ENCODE measurements around the gene IPO13.

DNA sequence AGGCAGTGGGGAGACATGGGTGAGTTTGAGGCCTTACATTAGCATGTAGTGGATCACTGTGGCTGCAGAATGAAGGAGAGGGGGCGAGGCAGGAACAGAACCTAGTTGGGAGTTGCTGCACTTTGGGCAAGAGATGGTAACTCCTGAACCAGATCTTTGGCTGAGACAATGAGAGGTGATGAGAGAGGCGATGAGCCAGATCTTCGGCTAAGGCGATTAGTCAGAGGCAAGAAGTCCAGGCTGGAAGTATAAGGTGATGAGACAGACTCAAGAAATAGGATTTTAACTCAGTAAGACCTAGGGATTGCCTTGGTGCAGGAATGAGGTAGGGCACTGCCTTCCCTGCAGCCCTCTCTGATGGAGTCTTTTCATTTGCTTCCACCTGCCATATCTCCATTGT lies 22.2 kb upstream of the IPO13 start:
- TF ChIP-seq, protein P1, sequence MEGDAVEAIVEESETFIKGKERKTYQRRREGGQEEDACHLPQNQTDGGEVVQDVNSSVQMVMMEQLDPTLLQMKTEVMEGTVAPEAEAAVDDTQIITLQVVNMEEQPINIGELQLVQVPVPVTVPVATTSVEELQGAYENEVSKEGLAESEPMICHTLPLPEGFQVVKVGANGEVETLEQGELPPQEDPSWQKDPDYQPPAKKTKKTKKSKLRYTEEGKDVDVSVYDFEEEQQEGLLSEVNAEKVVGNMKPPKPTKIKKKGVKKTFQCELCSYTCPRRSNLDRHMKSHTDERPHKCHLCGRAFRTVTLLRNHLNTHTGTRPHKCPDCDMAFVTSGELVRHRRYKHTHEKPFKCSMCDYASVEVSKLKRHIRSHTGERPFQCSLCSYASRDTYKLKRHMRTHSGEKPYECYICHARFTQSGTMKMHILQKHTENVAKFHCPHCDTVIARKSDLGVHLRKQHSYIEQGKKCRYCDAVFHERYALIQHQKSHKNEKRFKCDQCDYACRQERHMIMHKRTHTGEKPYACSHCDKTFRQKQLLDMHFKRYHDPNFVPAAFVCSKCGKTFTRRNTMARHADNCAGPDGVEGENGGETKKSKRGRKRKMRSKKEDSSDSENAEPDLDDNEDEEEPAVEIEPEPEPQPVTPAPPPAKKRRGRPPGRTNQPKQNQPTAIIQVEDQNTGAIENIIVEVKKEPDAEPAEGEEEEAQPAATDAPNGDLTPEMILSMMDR (IDR thresholded peaks at IDR 0.05) = no peak
- TF ChIP-seq POLR2A (IDR thresholded peaks at IDR 0.05) = no peak
